ENCODE results near the gene NSG1.

The NSG1 gene

GRCh38 chr4:4395849-4396627 is 9.1 kb downstream of the NSG1 start:
- no peak for DNase-seq (ENCODE audit: low read depth, low spot score)

DNA sequence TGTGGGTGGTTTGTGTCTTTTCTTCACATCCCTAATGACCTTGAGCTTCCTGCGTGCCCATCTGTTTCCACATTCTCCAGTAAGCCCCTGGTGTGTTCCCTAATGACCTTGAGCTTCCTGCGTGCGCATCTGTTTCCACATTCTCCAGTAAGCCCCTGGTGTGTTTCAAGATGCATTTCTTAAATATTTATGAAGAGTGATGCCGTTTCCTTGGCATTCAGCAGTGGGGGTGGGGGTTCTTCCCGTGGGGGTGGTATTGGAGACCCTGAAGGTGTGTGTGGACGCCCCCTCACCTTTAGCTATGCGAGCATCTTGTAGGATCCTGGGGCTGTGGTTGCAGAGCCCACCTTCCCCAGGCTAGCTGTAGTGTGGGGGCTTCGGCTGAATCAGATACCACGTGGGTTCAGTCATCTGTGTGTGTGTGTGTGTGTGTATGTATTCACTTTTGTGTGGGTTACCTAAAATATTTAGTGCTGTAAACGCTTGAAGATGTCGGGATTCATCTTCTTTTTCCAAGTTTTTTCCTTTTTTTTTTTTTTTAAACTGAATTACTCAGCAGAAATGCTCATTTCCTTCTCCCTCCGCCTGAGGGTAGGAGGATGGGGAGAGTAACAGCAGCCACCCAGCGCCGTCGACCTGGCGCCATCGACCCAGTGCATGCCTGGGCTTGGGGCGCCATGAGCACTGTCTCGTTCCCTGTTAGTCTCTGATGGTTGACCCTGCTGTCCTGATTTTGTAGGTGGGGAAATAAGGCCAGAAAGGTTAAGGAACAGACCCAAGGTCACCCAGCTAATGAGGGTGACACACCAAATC is 9.9 kb downstream of the NSG1 start:
- DNase-seq (ENCODE audit: low read depth, low spot score), result no peak

GRCh38 chr4:4397441-4397819 is 10.5 kb downstream of the NSG1 start:
- no peak for DNase-seq (ENCODE audit: low read depth, low spot score)

DNA sequence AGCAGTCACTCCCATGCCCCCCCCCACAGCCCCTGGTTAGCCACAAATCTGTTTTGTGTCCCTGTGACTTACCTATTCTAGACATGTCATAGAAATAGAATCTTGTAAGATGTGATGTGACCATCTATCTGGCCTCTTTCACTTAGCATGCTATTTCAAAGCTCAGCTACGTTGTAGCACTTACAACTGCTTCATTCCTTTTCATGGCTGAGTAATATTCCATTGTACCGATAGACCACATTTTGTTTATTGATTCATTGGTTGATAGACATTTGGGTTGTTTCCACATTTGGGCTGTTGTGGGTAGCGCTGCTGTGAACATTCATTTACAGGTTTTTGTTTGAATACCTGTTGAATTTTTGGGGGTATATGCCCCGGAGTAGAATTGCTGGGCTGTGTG is 11.5 kb downstream of the NSG1 start:
- no peak for DNase-seq (ENCODE audit: low read depth, low spot score)

DNA sequence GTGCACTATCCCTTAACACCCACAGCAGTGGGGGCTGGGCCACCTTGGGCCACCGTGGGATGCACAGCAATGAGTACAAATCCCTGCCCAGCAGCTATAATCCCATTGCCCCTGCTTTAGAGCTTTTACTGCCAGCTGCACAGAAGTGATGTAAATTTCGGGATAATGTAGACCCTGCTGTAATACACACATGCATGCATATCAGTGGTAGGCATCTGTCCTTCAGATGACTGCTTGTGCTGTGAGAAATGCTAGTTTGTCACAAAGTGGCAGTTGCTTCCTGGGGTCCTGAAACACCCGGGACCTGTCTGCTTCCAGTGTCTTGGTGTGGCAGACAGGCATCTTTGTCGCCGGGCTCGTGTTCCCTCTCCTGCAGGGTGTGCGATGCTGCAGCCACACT is 14.1 kb downstream of the NSG1 start:
- no peak for DNase-seq (ENCODE audit: low read depth, low spot score)

DNA sequence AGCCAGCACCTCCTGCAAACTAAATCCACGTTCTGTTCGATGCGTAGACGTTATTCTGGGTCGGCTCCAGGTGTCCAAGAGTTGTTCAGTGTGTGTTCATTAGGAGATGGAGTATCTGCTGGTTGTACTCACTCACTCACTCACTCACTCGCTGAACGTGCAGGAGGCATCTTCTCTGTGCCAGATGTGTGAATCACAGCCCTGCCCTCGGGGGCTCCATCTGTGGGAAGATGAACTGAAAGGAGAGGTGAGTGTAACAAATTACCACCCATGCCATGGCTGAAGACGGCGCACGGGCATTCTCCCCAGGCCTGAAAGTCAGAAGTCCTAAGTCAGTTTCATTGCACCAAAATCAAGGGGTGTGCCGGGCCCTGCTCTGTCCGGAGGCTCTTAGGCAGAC is 16.1 kb downstream of the NSG1 start:
- no peak for DNase-seq (ENCODE audit: low read depth, low spot score)

- no peak for DNase-seq (ENCODE audit: low read depth, low spot score)
Observed at GRCh38 chr4:4405358-4405962, 18.6 kb downstream of the NSG1 start.

DNA sequence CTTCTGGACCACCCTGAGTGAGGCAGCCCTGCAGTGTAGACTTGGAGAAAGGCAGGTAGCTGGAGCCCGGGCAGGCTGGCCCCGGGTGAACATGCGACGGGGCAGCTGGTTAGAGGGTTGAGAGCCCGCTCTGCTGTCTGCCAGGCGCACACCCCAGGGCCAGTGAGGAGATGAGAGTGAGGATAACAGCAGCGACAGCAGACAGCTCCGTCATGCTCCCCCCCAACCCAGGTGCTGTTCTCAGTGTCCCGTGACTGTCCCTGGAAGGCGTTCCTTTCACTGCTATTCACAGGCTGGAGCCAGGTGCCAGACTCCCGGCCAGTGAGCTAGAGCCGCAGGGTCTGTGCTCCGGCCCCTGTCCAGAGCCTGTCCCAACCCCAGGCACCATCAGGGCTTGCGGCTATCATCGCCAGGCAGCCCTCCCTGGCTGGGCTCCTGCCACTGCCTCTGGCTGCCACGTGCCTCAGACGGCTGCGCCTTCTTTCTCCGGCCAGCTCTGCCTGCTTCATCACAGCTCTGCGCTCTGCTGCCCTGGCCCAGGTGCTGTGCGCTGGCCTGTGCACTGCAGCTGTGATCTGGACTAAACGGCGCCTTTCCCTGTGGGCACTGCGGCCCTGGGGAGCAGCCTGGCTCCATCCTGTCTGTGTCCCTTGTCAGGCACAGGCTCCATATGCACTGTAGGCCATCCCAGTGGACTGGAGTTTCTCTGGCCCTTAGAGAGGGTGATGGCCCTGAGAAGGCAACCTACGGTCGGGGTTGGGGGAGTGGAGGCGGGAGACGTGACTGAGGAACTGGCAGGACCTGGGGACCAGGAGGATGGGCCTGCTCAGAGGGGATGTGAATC is 19.8 kb downstream of the NSG1 start:
- DNase-seq (ENCODE audit: low read depth, low spot score), result no peak

DNA sequence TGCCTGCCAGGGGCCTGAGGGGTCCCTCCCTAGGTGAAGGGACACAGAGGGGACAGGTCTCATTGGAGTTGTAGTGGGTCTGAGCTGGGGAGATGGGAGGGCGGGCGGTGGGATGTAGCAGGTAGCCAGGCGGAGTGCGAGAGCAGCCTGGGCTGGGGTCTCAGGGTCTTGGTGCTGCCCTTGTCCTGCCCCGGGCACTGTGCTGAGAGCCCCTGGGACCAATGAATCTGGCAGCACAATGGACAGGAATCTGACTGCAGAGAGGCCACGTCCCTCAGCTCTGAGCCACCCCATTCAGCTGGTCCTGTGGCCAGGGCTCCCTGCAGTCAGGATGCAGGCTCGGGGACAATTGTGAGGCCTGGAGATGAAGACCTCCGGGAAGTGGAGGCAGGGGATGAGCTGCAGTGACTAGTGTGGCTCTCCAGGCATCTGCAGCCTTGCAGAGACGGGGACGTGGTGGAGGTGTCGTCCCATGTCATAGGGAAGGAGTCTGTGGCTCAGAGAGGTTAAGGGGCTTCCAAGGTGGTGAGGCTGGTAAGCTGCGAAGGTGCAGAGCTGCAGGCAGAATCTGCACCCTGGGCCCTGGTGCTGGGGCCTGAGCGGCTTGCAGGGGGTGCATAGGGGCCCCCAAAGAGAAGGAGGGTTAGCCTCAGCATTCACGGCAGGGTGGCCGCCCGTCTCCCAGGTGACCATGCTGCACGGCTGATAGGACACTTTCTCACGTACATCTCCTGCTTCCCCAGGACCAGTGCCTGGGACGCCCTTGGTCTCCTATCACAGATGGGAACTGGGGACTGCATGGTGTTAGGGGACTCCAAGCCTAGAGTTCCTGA is 20.6 kb downstream of the NSG1 start:
- DNase-seq (ENCODE audit: low read depth, low spot score), result no peak

DNA sequence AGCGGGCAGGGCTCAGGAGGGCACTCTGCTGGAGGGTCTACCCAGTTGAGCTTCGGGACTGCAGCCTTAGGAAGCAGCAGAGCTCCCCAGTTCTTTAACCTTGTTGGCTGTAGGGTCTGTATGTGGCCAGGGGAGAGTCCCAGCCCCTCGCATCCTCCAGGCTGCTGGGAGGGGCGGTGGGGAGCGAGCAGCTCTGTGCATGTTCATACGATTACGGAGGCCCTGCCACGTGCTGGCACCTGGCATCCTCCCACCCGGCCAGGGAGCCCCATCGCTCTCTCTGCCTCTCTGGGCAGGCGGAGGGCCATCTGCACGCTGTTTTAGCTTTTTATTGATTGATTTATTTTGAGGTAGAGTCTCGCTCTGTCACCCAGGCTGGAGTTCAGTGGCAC is 21.2 kb downstream of the NSG1 start:
- DNase-seq (ENCODE audit: low read depth, low spot score), result no peak

DNA sequence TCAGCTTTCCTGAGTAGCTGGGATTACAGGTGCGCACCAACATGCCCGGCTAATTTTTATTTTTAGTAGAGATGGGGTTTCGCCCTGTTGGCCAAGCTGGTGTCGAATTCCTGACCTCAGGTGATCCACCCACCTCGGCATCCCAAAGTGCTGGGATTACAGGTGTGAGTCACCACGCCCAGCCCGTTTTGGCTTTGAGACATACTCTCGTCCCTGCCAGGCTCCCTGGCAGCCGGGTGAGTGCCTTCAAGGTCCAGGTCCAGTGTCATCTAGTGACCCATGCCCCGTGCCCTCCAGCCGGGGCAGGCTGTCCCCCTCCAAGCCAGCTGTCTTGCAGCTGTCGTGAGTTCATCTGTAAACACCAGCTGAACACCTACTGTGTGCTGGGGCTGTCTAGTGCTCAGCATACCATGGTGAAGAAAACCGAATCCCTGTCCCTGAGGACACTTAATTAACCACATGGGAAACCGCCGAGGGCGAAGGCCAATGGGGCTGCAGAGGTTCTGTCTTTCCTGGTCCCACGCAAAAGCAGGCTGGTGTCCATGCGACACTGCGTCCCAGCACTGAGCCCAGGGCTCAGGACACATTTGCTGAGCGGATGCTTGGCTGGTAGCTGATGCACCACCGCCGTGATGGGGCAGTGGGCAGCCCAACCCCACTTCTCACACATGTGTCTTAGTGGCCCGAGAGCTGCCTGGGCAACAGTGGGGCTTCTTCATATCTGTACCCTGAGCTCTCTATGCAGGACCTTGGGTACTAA is 21.9 kb downstream of the NSG1 start:
- no peak for DNase-seq (ENCODE audit: low read depth, low spot score)

- no peak for DNase-seq (ENCODE audit: low read depth, low spot score)
Observed at GRCh38 chr4:4409416-4410115, 22.7 kb downstream of the NSG1 start.

DNA sequence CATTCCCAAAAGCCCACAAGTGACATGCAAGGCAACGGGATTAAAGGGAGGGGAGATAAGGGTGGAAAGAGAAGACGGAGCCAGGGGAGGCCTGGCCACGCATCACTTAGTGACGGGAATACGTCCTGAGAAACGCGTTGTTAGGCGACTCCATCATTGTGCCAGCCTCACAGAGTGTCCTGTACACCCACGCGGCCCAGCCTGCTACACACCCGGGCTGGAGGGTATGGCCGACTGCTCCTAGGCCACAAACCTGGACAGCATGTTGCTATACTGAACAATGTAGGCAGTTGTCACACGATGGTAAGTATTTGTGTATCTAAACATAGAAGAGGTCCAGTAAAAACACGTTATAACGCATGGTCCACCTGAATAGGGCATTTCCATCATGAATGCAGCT is 23.4 kb downstream of the NSG1 start:
- no peak for DNase-seq (ENCODE audit: low read depth, low spot score)

GRCh38 chr4:4411906-4412305 is 25.0 kb downstream of the NSG1 start:
- DNase-seq (ENCODE audit: low read depth, low spot score), result no peak

- DNase-seq (ENCODE audit: low read depth, low spot score), result no peak
Observed at GRCh38 chr4:4412641-4413372, 25.9 kb downstream of the NSG1 start.

- no peak for DNase-seq (ENCODE audit: low read depth, low spot score)
Observed at GRCh38 chr4:4413373-4413725, 26.4 kb downstream of the NSG1 start.

DNA sequence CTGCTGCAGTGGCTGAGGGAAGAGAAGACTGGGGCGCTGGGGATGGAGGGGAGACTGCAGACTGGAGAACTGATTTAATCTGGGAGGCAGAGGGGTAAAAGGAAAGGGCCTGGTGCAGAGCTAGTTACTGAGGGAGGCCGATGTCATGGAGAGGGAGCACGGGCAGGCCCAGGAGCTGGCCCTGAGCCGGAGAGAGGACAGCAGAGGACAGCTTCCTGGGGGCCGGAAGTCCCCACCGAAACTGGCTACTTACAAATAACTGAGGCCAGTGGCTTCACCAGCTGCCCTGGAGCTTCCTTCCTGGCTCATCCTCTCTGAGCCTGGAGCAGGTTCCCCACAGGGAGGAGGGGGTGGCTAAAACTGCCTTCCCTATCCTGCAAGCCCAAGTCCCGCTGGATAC is 26.9 kb downstream of the NSG1 start:
- no peak for DNase-seq (ENCODE audit: low read depth, low spot score)

DNA sequence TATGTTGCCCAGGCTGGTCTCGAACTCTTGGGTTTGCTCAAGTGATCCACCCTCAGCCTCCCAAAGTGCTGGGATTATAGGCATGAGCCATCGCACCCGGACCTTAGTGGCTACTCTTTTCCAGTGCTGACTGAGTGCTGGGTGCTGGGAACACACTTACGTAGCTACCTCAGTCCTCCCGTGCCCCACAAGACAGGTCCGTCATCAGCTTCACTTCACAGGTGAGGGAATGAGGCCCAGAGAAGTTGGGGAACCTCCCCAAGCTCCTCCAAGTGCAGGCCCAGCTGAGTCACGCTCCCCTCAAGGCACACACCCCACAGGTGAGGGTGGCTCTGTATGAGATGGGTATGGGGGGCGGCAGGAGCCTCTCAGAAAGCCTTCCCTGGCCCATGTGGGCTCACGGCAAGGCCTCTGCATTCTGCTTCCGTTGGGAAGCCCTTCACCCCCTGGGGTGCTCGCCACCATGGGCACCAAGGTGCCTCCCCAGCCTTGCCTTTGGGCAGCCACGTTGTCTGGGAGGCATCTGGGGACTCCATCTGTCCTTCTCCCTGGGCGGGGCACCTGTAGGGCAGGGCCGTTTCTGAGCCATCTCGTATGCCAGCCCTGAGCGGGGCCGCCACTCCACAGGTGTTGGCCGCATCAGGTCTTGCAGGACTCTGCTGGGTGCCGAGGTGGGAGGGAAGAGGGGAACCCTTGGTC is 28.4 kb downstream of the NSG1 start:
- no peak for DNase-seq (ENCODE audit: low read depth, low spot score)
